ENCODE data around the gene ARHGEF5.
"Not testable (repeated sequence)": the region's sequence is repeated elsewhere in the genome, so short reads cannot be mapped to it uniquely, and the experiment has no call there.

DNA sequence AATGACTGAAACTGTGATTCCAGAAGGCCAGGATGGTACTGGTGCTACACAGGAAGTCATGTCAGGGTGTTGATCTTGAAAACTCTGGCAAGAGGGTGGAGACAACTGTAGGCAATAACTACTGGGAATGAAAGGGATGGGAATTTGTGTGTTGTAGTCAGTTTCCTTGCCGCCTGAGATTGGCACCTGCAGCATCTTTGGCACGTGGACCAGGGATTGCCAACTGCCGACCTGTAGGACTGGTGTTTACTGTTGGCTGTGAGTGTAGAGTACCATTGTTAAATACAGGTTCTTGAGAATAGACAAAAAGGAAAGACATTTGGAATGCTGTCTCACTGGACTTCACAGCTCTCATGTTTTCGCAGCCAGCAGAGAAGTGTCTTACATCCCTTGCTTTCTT, 31.8 kb upstream of the ARHGEF5 start:
- not testable (repeated sequence) for TF ChIP-seq TEAD4, ATF6, HMGA2 (CRISPR knock-in tag; IDR thresholded peaks at IDR 0.05)
- TF ChIP-seq, protein P1, sequence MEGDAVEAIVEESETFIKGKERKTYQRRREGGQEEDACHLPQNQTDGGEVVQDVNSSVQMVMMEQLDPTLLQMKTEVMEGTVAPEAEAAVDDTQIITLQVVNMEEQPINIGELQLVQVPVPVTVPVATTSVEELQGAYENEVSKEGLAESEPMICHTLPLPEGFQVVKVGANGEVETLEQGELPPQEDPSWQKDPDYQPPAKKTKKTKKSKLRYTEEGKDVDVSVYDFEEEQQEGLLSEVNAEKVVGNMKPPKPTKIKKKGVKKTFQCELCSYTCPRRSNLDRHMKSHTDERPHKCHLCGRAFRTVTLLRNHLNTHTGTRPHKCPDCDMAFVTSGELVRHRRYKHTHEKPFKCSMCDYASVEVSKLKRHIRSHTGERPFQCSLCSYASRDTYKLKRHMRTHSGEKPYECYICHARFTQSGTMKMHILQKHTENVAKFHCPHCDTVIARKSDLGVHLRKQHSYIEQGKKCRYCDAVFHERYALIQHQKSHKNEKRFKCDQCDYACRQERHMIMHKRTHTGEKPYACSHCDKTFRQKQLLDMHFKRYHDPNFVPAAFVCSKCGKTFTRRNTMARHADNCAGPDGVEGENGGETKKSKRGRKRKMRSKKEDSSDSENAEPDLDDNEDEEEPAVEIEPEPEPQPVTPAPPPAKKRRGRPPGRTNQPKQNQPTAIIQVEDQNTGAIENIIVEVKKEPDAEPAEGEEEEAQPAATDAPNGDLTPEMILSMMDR (IDR thresholded peaks at IDR 0.05) = not testable (repeated sequence)

All from WTC11 (cell line).